Fibroblast of skin of right biceps (primary cell): ENCODE results near the gene SGIP1.

ENCODE experiments used
- DNase-seq: peaks from one replicate; pipeline ENCODE4 v3.0.0-alpha.2; 2013

SGIP1 gene

DNA sequence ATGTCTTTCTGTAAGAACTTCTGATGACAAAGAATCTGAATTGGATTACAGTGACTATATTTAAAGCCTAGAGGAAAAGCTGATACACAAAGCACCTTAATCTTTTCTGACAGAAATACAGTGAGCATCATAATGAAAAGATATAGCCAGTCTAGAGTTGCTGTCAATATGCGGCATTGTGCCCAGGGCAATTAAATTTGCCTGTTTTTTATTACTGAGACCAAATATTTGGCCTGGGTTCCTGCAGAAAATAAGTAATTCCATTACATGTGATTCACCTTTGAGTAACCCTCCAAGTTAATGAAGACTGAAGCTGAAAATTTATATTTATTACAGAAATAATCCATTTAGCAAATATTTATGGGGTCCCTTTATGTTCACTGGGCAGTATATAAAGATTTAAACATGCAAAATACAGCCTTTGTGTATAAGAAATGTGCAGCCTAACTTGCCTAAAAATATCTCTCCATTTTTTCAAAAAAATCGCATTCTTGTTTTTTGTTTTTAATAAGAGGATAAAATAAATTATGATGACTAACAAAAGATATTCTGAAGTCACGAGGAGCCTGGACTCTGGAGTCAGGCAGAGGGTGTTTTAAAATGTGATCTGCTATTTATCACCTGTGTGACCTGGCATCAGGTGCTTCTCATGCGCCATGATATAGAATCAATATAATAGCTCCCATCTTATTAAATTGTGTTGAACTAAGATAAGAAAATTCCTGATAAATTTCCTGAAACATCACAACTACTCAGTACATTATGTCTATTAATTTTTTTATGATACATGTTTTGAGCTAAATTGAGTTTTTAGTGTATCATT lies 83.6 kb downstream of the SGIP1 start:
- no peak for DNase-seq

DNA sequence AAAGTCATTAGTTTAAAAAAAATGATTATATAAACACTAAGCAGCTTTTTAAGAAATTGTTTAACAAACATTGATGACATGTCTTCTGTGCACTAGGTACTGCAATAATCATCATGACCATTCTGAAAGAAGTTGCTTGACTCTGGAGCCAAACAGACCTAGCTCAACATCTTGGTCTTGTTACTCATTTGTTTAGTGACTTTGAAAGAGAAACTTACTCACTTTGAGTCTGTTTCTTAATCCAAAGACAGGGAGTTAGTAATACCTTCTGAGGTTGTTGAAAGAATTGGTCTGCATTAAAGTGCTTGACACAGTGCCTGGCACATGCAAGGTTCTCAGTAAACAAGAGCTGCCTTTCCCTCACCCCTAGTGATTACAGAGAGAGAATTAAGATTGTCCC lies 84.4 kb downstream of the SGIP1 start:
- DNase-seq, result no peak

- DNase-seq, result peak; percentile 75
Measured at GRCh38 chr1:66623812-66624211, 89.9 kb downstream of the SGIP1 start.

DNA sequence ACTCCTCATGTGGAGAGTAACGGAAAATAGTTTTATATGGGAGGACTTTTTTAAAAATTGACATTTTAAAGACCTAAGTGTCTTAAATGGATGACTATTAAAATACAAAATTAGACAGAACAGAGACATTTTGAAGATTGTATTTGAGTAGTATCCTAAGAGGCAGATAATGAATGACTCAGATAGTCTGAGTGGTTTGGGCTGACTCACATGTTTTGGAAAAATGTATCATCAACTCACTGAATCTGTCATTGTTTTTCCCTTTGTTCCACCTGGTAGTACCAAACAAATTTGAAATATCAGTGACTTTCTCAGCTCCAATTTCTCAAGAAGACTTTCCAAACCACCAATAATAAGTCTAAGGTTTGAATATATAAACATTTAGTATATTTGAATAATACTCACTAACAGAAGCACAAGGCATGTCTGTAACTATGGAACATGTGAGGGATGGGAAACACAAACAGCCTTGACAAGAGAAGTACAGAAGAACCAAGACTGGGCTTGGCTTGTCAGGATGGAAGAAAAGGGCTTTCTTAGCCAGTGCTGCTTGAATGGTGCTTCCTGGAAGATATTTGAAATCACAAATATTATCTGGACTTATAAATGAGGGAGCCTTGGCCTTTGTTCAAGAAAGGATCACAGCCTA lies 90.6 kb downstream of the SGIP1 start:
- peak; percentile 79 for DNase-seq

DNA sequence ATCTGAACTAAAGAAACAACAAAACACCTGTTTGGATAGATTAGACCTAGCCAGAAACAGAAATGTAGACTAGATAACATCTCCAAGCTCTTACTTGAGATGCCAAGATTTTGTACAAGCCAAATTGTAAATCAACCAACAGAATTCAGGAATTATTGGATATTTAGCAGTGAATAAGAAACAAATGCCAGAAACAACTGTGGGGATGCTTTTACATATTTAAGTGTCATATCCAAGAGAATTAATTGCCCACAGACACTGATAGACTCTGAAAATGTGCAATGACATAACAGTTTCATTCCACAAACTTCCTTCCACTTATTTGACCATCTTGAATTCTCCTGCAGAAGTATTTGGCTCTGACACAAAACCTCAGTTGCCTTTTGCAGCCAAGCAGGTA lies 92.3 kb downstream of the SGIP1 start:
- DNase-seq, result peak; percentile 37

GRCh38 chr1:66628926-66629325 lies 95.0 kb downstream of the SGIP1 start:
- DNase-seq, result no peak

DNA sequence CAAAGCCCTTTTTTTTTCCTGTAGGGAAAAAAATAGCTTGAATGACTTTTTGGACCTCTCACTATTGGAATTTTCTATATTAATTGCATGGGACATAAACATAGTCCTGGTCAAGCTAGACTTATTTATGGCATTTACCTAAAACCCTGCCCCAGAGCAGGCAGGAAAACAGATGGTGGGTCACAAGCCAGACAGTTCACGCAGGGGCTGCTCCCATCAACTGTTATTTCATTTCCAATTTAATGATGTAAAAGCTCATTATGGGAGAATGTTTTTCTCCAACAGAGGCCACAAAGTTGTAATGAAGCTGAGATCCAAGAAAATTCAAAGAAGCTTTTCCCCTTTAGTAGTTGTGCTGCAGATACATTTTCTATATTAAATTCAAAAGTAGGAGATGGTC lies 99.2 kb downstream of the SGIP1 start:
- no peak for DNase-seq

DNA sequence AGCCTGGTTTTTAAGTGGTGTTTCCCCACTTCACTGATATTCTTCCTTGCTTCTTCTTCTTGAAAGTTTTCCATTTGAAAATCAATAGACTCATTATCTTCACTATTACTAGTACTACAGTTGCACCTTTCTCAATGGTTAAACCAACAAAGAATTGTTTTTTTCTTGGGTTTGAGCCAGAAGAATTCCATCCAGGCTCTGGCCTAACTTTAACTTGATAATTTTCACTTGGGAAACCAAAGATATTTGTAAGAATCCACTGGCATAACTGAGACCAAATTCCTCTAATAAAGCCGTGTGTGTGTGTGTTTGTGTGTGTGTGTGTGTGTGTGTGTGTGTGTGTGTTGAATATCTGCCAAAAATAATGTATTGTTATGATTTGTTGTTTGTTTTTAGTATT lies 103.2 kb downstream of the SGIP1 start:
- DNase-seq, result no peak

- DNase-seq, result no peak
Measured at GRCh38 chr1:66641891-66642473, 108.0 kb downstream of the SGIP1 start.

GRCh38 chr1:66642992-66643391 lies 109.0 kb downstream of the SGIP1 start:
- peak; percentile 26 for DNase-seq

DNA sequence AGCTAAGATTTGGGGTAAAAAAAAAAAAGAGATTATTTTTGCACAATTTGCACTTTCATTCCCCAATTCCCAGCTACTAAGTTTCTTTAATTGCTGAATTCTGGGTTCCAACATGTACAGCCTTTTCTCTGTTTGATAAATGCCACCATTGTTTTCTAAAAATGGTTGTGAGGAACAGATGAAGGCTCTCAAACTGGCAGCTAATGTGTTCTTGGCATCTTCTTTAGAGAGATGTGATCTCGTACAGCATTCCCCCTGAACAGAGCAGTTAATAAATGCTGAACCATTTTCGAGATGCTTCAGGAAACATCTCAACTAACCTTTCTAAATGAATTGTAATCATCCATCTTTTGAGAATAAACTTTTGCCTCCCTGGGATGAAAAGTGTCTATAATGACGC lies 110.4 kb downstream of the SGIP1 start:
- no peak for DNase-seq

DNA sequence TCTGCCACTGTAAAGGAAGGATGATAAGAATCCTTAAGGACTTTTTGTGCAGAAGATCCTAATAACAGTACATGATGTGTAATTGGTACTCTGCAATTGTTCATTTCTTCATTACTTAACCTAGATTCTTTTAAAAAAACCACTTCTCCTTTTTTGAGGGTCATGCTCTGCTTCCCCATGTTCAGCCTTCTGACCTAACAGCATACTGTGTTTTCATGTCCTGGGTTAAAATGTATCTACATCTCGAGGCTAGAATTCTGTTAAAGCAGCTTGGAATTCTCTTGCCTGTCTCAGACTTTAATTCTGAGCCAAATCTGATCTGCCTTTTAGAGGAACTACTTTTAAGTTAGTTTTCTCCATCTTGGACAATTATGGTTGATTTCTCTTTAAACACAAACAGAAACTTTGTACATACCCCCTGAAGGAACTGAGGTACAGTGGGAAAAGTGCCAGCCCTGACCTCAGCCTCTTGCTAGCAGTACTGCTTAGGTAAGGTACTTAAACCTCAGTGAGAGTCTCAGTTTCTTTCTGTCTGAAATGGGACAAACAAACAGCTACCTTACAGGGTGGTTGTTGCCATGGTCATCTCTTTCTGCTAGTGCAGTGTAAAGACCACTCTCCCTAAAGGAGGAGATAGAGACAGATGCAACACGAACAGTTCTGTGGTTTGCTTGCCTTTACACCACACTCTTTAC lies 115.1 kb downstream of the SGIP1 start:
- DNase-seq, result no peak

- DNase-seq, result peak; percentile 49
Measured at GRCh38 chr1:66652556-66652955, 118.6 kb downstream of the SGIP1 start.

GRCh38 chr1:66654643-66655042 lies 120.7 kb downstream of the SGIP1 start:
- DNase-seq, result no peak

GRCh38 chr1:66671455-66671854 lies 137.5 kb downstream of the SGIP1 start:
- DNase-seq, result peak; percentile 25

DNA sequence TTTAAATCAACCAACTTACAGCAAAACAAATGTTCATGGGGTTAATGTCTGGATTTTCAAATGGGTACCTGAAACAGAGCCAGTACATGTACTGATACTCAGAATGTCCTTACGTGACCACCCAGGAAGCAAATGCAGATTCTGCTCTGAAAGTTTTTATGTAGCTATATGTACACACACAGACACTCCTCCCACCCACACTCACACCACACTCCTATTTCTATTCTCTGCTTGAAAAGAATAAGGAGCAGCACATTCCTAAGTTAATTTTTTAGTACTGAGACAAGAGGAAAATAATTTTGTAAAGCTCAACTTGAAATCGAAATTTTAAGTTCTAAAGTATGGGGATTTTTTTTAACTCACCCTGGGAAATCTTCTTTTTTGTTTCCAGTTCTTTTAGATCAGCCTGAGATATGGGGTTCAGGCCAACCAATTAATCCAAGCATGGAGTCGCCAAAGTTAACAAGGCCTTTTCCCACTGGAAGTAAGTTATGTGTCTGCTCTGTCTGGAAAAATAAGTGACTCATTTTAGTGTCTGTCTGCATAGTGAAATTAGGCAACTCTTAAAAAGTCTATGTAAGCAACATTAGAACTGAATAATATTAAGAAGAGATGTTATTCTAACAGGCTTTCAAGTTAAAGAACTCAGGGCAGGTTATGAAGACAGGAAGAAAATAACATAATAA lies 142.8 kb downstream of the SGIP1 start:
- DNase-seq, result peak; percentile 93

GRCh38 chr1:66678146-66678545 lies 144.2 kb downstream of the SGIP1 start:
- peak; percentile 18 for DNase-seq

- no peak for DNase-seq
Measured at GRCh38 chr1:66679140-66679539, 145.2 kb downstream of the SGIP1 start.

DNA sequence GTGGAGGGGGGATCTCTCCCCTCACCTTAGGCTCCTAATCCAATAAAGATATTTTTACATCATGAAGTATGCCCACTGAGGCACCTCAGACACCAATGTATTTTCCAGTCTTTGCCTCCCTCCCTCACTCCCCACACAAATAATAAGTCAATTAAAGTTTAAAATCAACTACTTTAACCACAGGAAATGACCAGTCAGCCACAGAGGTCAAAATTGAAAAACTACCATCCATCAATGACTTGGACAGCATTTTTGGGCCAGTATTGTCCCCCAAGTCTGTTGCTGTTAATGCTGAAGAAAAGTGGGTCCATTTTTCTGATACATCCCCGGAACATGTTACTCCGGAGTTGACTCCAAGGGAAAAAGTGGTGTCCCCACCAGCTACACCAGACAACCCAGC lies 147.7 kb downstream of the SGIP1 start:
- no peak for DNase-seq

DNA sequence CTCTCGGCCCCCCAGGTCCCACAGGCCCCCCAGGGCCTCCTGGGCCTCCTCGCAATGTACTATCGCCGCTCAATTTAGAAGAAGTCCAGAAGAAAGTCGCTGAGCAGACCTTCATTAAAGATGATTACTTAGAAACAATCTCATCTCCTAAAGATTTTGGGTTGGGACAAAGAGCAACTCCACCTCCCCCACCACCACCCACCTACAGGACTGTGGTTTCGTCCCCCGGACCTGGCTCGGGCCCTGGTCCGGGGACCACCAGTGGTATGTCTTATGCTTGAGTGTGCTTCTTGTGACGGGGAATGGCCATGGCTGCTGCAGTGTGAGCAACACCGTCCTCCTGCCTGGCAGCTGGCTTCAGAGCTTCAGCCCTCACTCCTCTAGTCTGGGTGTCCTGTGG lies 148.2 kb downstream of the SGIP1 start:
- DNase-seq, result no peak

GRCh38 chr1:66684353-66684752 lies 150.4 kb downstream of the SGIP1 start:
- no peak for DNase-seq

- no peak for DNase-seq
Measured at GRCh38 chr1:66685265-66685664, 151.3 kb downstream of the SGIP1 start.

DNA sequence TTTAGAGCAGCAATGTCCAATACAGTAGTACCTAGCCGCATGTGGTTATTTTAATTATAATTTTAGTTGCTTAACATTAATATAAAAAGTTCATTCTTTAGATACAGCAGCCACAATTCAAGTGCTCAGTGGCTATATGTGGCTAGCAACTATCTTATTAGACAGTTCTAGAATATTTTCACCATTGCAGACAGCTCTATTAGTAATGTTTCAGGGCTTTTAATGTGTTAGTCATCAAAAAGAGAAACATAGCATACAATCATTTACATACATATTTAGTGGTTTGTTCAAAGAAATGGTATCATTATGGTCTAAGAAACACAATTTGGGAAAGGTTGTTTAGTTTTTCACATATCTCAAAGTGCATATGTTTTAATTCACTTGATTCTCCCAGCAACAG lies 151.7 kb downstream of the SGIP1 start:
- peak; percentile 64 for DNase-seq
